ES-I3 (cell line): Measurements from ENCODE around the gene DCTN4.
A peak's percentile ranks its signal among the peaks of the same experiment; 100 is the strongest.

Source experiments
- H3K36me3 ChIP-seq: 2 replicates; pipeline ENCODE4 v1.6.1; 2013; ENCODE audit warnings: mild to moderate bottlenecking, low read length, control low read depth, moderate library complexity; ENCODE audit not compliant: insufficient read depth
- H3K4me1 ChIP-seq: 2 replicates; pipeline ENCODE4 v1.6.1; 2013; ENCODE audit warnings: mild to moderate bottlenecking, control low read depth, low read length; ENCODE audit not compliant: insufficient read depth
- H3K9ac ChIP-seq: 2 replicates; pipeline ENCODE4 v1.6.1; 2013; ENCODE audit warnings: low read depth, mild to moderate bottlenecking, low read length, moderate library complexity
- H3K9me3 ChIP-seq: 2 replicates; pipeline ENCODE4 v1.6.1; 2013; ENCODE audit warnings: mild to moderate bottlenecking, low read length, moderate library complexity; ENCODE audit not compliant: control insufficient read depth, insufficient read depth

DCTN4 gene

GRCh38 chr5:150734579-150735384 lies 24.0 kb downstream of the DCTN4 start:
- peaks cover 6% of the 10 kb centered on the region; the same call in 1 of the 2 replicates for H3K36me3 ChIP-seq
- no peaks in the 10 kb centered on the region; the same call in 1 of the 2 replicates for H3K4me1 ChIP-seq
- no peak overlapping the region for H3K9ac ChIP-seq
- no peaks in the 10 kb centered on the region; the same call in 1 of the 2 replicates for H3K9me3 ChIP-seq

GRCh38 chr5:150731669-150732242 lies 27.1 kb downstream of the DCTN4 start:
- Histone ChIP-seq H3K36me3 (peaks cover 6% of the 10 kb centered on the region; the same call in 1 of the 2 replicates), H3K9me3 (no peaks in the 10 kb centered on the region), H3K9ac (no peak overlapping the region), H3K4me1 (no peaks in the 10 kb centered on the region)

- Histone ChIP-seq H3K36me3 (peaks cover 6% of the 10 kb centered on the region; the same call in 1 of the 2 replicates), H3K4me1 (no peaks in the 10 kb centered on the region), H3K9me3 (no peaks in the 10 kb centered on the region), H3K9ac (no peak overlapping the region)
Measured at GRCh38 chr5:150729859-150730258, 29.0 kb downstream of the DCTN4 start.

DNA sequence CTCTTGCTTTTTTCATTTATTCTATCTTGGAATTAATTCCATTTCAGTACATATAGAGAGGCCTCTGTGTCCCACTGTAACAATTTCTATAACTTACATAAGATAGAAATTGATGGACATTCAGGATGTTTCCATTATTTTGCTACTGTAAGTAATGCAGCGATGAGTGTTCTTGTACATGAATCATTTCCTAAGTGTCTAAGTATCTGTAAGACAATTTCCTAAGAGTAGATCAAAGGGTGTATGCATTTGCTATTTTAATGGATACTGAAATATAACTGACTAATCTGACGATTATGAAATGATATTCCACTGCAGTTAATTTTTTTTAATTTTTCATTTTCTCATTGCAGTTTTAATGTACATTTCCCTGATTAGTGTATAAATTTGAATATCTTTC lies 35.0 kb downstream of the DCTN4 start:
- H3K36me3 ChIP-seq, result peaks cover 8% of the 10 kb centered on the region
- no peaks in the 10 kb centered on the region for H3K9me3 ChIP-seq
- no peaks in the 10 kb centered on the region for H3K4me1 ChIP-seq
- no peak overlapping the region for H3K9ac ChIP-seq

DNA sequence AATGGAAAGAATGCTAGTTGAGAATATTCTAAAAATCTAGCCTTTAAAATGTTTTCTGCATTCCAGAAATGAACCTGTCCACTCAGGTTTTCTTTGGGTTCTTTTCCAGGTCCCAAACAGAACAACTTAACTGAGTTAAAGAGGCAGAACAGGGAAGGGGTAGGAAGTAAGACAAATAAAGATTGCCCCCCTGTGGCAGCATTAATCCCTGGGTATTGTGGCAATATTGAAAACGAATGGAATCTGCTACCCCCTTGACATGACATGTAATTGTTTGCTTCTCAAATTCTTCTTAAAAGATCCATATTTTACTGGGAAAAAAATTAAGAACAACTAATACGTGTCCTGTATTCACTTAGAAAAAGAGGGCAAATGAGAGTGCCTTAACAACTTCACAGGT lies 48.7 kb downstream of the DCTN4 start:
- Histone ChIP-seq H3K4me1 (0 out of 2 replicates have a peak, but pooled peaks cover 3% of the 10 kb centered on the region), H3K9me3 (no peaks in the 10 kb centered on the region), H3K9ac (no peak overlapping the region), H3K36me3 (no peaks in the 10 kb centered on the region; the same call in 1 of the 2 replicates)

DNA sequence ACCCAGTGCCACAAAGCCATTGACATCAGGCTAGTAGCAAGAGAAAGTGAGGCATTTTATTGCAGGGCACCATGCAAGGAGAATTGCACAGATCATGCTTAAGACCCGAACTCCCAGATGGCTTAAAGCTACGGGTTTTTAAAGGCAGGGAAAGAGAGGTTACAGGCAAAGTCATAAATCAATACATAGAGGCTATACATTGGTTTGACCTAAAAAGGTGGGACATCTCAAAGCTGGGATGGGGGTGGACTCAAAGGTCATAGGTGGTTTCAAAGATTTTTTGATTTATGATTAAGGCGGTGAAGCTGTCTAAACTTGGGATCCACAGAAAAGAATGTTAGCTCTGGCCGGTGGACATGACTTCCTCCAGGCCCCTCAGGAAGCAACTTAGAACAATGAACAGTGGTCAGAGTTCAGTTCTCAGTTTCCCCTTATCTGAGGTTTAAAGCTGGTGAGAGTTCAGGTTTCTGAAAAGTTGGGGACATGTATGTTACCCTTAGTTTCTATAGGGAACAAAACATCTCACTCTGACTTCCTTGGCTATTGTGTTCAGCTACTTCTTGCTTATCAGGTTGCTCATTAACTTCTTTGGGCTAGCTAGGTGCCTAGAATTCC lies 51.9 kb downstream of the DCTN4 start:
- no peak overlapping the region for H3K9ac ChIP-seq
- H3K36me3 ChIP-seq, result no peaks in the 10 kb centered on the region; the same call in 1 of the 2 replicates
- 0 out of 2 replicates have a peak, but pooled peaks cover 3% of the 10 kb centered on the region for H3K4me1 ChIP-seq
- H3K9me3 ChIP-seq, result no peaks in the 10 kb centered on the region

DNA sequence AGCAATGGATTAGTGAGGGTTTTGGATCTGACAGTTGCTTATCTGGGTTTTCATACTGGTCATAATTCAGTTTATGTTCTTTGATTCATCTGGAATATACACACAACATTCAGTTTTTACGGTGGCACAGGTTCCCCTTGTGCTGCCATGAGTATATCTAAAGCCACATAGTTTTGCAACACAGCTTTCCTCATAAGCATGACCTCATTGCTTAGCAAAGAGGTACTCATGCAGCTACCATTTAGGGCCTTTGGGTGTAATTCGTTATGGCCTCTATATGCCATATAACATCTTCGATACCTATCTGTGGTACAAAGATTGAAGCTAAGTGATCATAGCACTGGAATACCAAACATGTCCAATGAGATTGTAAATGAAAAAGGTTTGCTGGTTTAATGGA lies 55.1 kb downstream of the DCTN4 start:
- Histone ChIP-seq H3K4me1 (no peaks in the 10 kb centered on the region), H3K36me3 (peaks cover 1% of the 10 kb centered on the region; the same call in 1 of the 2 replicates), H3K9ac (no peak overlapping the region), H3K9me3 (no peaks in the 10 kb centered on the region)

DNA sequence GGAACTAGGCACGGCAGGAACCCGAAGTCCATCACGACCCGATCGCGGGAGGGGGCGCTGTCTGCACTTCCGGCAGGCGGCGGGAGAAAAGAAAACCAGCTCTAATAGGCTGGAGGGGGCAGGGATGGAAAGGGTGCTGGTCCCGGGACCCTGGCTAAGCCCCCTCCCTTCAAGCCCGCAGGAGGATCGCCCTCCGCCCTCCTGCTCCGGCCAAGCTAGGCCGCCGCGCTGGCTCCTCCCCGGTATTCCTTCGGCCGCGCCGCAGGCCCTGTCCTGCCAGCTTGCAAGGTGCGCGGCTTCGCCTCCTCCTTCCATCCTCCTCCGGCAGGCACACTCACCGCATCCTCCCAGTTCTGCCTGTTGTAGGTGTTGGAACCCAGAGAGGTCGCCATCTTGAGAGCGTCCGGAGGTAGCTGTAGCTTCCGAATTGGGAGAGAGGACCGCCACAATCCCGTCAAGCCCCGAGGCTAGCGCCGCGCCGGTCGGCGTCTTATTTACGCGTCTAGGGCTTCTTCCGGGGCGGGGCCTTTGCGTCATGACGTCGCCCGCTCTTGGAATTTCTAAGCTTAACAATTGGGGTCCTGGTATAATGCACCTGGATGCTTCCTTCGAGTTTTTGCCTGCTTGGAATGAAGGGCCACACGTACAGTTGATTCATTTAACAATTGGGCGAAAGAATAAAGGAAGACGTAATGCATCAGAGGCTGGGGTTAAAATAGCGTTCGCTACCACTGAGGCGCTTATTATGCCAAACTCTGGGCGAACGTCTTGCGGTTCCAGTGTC lies 58.0 kb downstream of the DCTN4 start, which contains the start of gene RBM22:
TSS of gene RBM22 (minus strand) at position 469 of the 784 bp plus-strand sequence. CDS start at position 392, 77 bp downstream.
- H3K36me3 ChIP-seq, result peaks cover 19% of the 10 kb centered on the region
- H3K4me1 ChIP-seq, result no peaks in the 10 kb centered on the region
- no peaks in the 10 kb centered on the region for H3K9me3 ChIP-seq
- H3K9ac ChIP-seq, result peak within 1 kb of the TSS; percentile 80

- no peaks in the 10 kb centered on the region for H3K4me1 ChIP-seq
- peaks cover 23% of the 10 kb centered on the region for H3K36me3 ChIP-seq
- H3K9ac ChIP-seq, result peak overlapping the region; percentile 80
- H3K9me3 ChIP-seq, result no peaks in the 10 kb centered on the region
Measured at GRCh38 chr5:150700246-150700593, 58.6 kb downstream of the DCTN4 start.

GRCh38 chr5:150694612-150695011 lies 64.2 kb downstream of the DCTN4 start:
- no peak overlapping the region for H3K9ac ChIP-seq
- no peaks in the 10 kb centered on the region for H3K9me3 ChIP-seq
- H3K36me3 ChIP-seq, result peaks cover 43% of the 10 kb centered on the region
- no peaks in the 10 kb centered on the region for H3K4me1 ChIP-seq

DNA sequence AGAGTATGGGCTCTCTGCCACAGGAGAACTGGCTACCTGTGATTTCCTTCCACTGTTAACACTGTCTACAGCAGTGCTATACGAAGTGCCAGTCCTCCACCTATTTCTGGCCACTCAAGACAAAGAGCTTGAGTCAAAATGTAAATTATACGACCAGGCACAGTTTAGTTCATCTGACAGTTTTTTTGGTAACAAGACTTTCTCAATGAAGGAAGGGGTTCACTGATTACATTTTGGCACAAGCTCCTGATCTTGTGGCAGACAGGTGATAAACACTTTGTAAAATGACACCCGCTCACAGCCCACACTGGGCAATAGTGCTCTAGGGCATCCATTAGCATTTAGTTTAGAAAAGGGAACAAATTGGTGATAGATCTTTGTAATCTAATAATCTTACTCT lies 66.5 kb downstream of the DCTN4 start:
- H3K36me3 ChIP-seq, result peaks cover 34% of the 10 kb centered on the region

GRCh38 chr5:150690760-150691159 lies 68.1 kb downstream of the DCTN4 start:
- Histone ChIP-seq H3K9me3 (no peaks in the 10 kb centered on the region), H3K36me3 (peaks cover 24% of the 10 kb centered on the region), H3K4me1 (no peaks in the 10 kb centered on the region), H3K9ac (no peak overlapping the region)

More for the DNA sequence above, 66.5 kb downstream of the DCTN4 start:
- Histone ChIP-seq H3K9me3 (no peaks in the 10 kb centered on the region), H3K9ac (no peak overlapping the region), H3K4me1 (no peaks in the 10 kb centered on the region)

- H3K9ac ChIP-seq, result no peak overlapping the region
- no peaks in the 10 kb centered on the region for H3K4me1 ChIP-seq
- H3K9me3 ChIP-seq, result no peaks in the 10 kb centered on the region
- H3K36me3 ChIP-seq, result peaks cover 14% of the 10 kb centered on the region; the same call in 1 of the 2 replicates
Measured at GRCh38 chr5:150689120-150689519, 69.7 kb downstream of the DCTN4 start.

GRCh38 chr5:150676578-150676977 lies 82.2 kb downstream of the DCTN4 start:
- H3K4me1 ChIP-seq, result peaks cover 14% of the 10 kb centered on the region
- H3K36me3 ChIP-seq, result no peaks in the 10 kb centered on the region; the same call in 1 of the 2 replicates
- no peaks in the 10 kb centered on the region for H3K9me3 ChIP-seq
- no peak overlapping the region for H3K9ac ChIP-seq
